HCT116 (cell line): ENCODE results near the gene PTGER1. TPM values are rescaled to one million over a fixed set of nuclear protein-coding genes. Genes with fewer than 3 reads are reported as not detected.
"Not testable (repeated sequence)": the region's sequence is repeated elsewhere in the genome, so short reads cannot be mapped to it uniquely, and the experiment has no call there.

ENCODE experiments used
- ATAC-seq: fragments of 200-7000 bp; cut with Tn5 transposase; 2 replicates; pipeline ENCODE4 v1.9.1; 2020; ENCODE audit warnings: mild to moderate bottlenecking, moderate library complexity
- BruUV-seq: library from RNA; stranded (reverse); fragments of 400-500 nt; replicated peaks from 2 replicates; lab custom pipeline; 2021; lab: Mats Ljungman, UMichigan
- CTCF ChIA-PET: fragments of 300-600 bp; sonication (Branson Sonifier 250); formaldehyde crosslinking; loops from one replicate; lab custom pipeline; 2021; ENCODE audit warnings: antibody characterized with exemption; lab: Charles Lee
- POLR2A ChIA-PET: fragments of 300-600, 350-600 bp; sonication (Branson Sonifier 250); formaldehyde crosslinking; loops from one replicate; lab custom pipeline; 2021; ENCODE audit warnings: antibody characterized with exemption; lab: Charles Lee
- RAD21 ChIA-PET, 2 experiments: fragments of 300-600 bp; sonication (Branson Sonifier 250); formaldehyde crosslinking; loops; one replicate each; lab custom pipeline; 2023; ENCODE audit warnings: low total read pairs in 2 of 2; ENCODE audit not compliant: uncharacterized antibody in 2 of 2, unreplicated experiment in 2 of 2, low non-redundant PET in 1 of 2; lab: Charles Lee
- DNase-seq: peaks from one replicate; pipeline ENCODE4 v3.0.0-alpha.2; 2010; ENCODE audit warnings: low read depth, low spot score
- H2AFZ ChIP-seq: fragments of 200-600 bp; shearing (Covaris generic), sonication (generic); 2 replicates; pipeline ENCODE4 v1.6.1; 2017; ENCODE audit warnings: low read depth, mixed run types, mixed read lengths, antibody characterized with exemption, low read length; ENCODE audit not compliant: poor library complexity, severe bottlenecking
- H3K27ac ChIP-seq: 2 replicates; pipeline ENCODE4 v1.5.1; 2012; ENCODE audit warnings: low read depth, low read length
- H3K27me3 ChIP-seq: fragments of 200-600 bp; sonication (generic); 2 replicates; pipeline ENCODE4 v1.6.1; 2016; ENCODE audit warnings: mixed run types, low read length, mixed read lengths; ENCODE audit not compliant: insufficient read depth
- H3K36me3 ChIP-seq, 2 experiments: fragments of 200-500 bp in 1 of 2; fragments of 200-600 bp in 1 of 2; sonication (Bioruptor generic) in 1 of 2; sonication (generic) in 1 of 2; 2 replicates each; pipeline versions ENCODE4 v1.5.1 to v1.6.1; 2014 to 2016; ENCODE audit warnings: low read length in 2 of 2, inconsistent platforms in 1 of 2, mixed read lengths in 1 of 2, mixed run types in 1 of 2; ENCODE audit not compliant: insufficient read depth in 2 of 2, control insufficient read depth in 1 of 2
- H3K4me1 ChIP-seq, 2 experiments: fragments of 200-600 bp in 1 of 2; sonication (generic) in 1 of 2; 2 replicates each; pipeline versions ENCODE4 v1.5.1 to v1.6.1; 2012 to 2017; ENCODE audit warnings: low read length in 2 of 2, inconsistent platforms in 1 of 2, mild to moderate bottlenecking in 1 of 2, mixed read lengths in 1 of 2, mixed run types in 1 of 2, moderate library complexity in 1 of 2; ENCODE audit not compliant: insufficient read depth in 2 of 2, control insufficient read depth in 1 of 2
- H3K4me2 ChIP-seq: fragments of 200-600 bp; sonication (generic); 2 replicates; pipeline ENCODE4 v1.6.1; 2017; ENCODE audit warnings: mixed run types, low read length, mixed read lengths
- H3K4me3 ChIP-seq, 2 experiments: fragments of 200-600 bp in 1 of 2; sonication (generic) in 1 of 2; replicated peaks in 1 of 2; 2 replicates each; pipeline ENCODE4 v1.5.1; 2011 to 2016; ENCODE audit warnings: low read length in 2 of 2, control low read depth in 1 of 2, low read depth in 1 of 2, mild to moderate bottlenecking in 1 of 2, mixed read lengths in 1 of 2, mixed run types in 1 of 2
- H3K79me2 ChIP-seq: fragments of 200-600 bp; sonication (generic); 2 replicates; pipeline ENCODE4 v1.6.1; 2017; ENCODE audit warnings: mild to moderate bottlenecking, mixed run types, low read length, moderate library complexity, mixed read lengths; ENCODE audit not compliant: insufficient read depth
- H3K9ac ChIP-seq: fragments of 200-600 bp; sonication (generic); 2 replicates; pipeline ENCODE4 v1.6.1; 2016; ENCODE audit warnings: low read length, mixed read lengths
- H3K9me2 ChIP-seq: fragments of 200-600 bp; sonication (generic), shearing (Covaris generic); 2 replicates; pipeline ENCODE4 v1.6.1; 2017; ENCODE audit warnings: mixed run types, mild to moderate bottlenecking, moderate library complexity; ENCODE audit not compliant: insufficient read depth
- H3K9me3 ChIP-seq, 2 experiments: fragments of 200-500 bp in 1 of 2; fragments of 200-600 bp in 1 of 2; sonication (Bioruptor generic) in 1 of 2; sonication (generic) in 1 of 2; 2 replicates each; pipeline ENCODE4 v1.6.1; 2014 to 2017; ENCODE audit warnings: low read length in 2 of 2, mixed read lengths in 2 of 2, inconsistent platforms in 1 of 2, low read depth in 1 of 2, mild to moderate bottlenecking in 1 of 2, mixed run types in 1 of 2, moderate library complexity in 1 of 2; ENCODE audit not compliant: control insufficient read depth in 1 of 2, insufficient read depth in 1 of 2
- H4K20me1 ChIP-seq: fragments of 200-600 bp; sonication (generic), shearing (Covaris generic); 2 replicates; pipeline ENCODE4 v1.6.1; 2017; ENCODE audit warnings: mixed run types, mild to moderate bottlenecking, moderate library complexity; ENCODE audit not compliant: insufficient read depth
- POLR2A ChIP-seq: IDR thresholded peaks from 2 replicates; pipeline ENCODE4 v1.7.0; 2011; ENCODE audit warnings: borderline replicate concordance; ENCODE audit not compliant: insufficient read depth, insufficient read length; ENCODE audit errors: extremely low read depth
- SP1 ChIP-seq: IDR thresholded peaks from 2 replicates; pipeline ENCODE4 v1.6.1; 2012; ENCODE audit warnings: low read depth
- YY1 ChIP-seq: IDR thresholded peaks from 2 replicates; pipeline ENCODE4 v1.6.1; 2011; ENCODE audit warnings: low read length, low read depth, moderate library complexity, mild to moderate bottlenecking; ENCODE audit not compliant: insufficient replicate concordance; ENCODE audit errors: extremely low read depth
- intact Hi-C: fragments of 100-400 bp; cut with micrococcal nuclease; formaldehyde crosslinking; loops from 2 replicates; pipeline ENCODE4 v1.10.0; 2022
- total RNA-seq: library from RNA; stranded (reverse); gene quantifications from one replicate; pipeline ENCODE4 v1.2.1, GENCODE V29; 2021; ENCODE audit not compliant: unreplicated experiment

The PTGER1 gene
- total RNA-seq, 1 experiment from 2014 or later: 1.1 TPM

- Histone ChIP-seq H3K79me2 (no peaks in the 10 kb centered on the region), H3K9me2 (no peaks in the 10 kb centered on the region), H3K4me2 (no peak overlapping the region), H3K4me1 (no peaks in the 10 kb centered on the region), H3K36me3 (peaks cover 11 to 15% of the 10 kb centered on the region in 2 experiments; a peak in 3 of 4 replicates), H4K20me1 (no peaks in the 10 kb centered on the region), H3K27me3 (no peaks in the 10 kb centered on the region), H3K9ac (no peak overlapping the region), H3K9me3 (no peaks in the 10 kb centered on the region), H3K27ac (no peak overlapping the region), H3K4me3 (no peak overlapping the region), H2AFZ (no peak overlapping the region)
- TF ChIP-seq YY1: no peak
- no peak for TF ChIP-seq POLR2A
- no peak for TF ChIP-seq SP1
- POLR2A ChIA-PET: no interaction called here
- CTCF ChIA-PET: interaction anchor here (1.0 kb wide), 1 partner anchor 13 kb away, joined by 3 read pairs; no protein-coding TSS in a partner anchor
- BruUV-seq: no TSS peak
- ATAC-seq (no peak), DNase-seq (no peak)
- RAD21 ChIA-PET: no interaction called here
- intact Hi-C loops: no loop called here
Observed at GRCh38 chr19:14459703-14460102, 15.5 kb downstream of the PTGER1 start.

- intact Hi-C loops, H4K20me1 ChIP-seq, H3K4me3 ChIP-seq, H3K4me2 ChIP-seq, H2AFZ ChIP-seq, H3K9me3 ChIP-seq, CTCF ChIA-PET, BruUV-seq, H3K27me3 ChIP-seq, POLR2A ChIA-PET, H3K9ac ChIP-seq, H3K79me2 ChIP-seq, H3K9me2 ChIP-seq, H3K27ac ChIP-seq, RAD21 ChIA-PET, ATAC-seq, DNase-seq: not testable (repeated sequence)
- Histone ChIP-seq H3K4me1 (peaks cover 0 to 24% of the 10 kb centered on the region in 2 experiments; a peak in 2 of 4 replicates), H3K36me3 (peaks cover 18 to 26% of the 10 kb centered on the region in 2 experiments; a peak in 3 of 4 replicates)
Observed at GRCh38 chr19:14452303-14452702, 22.9 kb downstream of the PTGER1 start.
